Gastroesophageal sphincter (tissue), 4 donors: ENCODE results near the gene CHCHD10. TPM values are rescaled to one million over a fixed set of nuclear protein-coding genes. Genes with fewer than 3 reads are reported as not detected.
A peak's percentile ranks its signal among the peaks of the same experiment; 100 is the strongest.

ENCODE experiments used
- ATAC-seq: fragments of 150-250 bp; one replicate; pipeline ENCODE4 v1.9.1; 2016; ENCODE audit warnings: mild to moderate bottlenecking, moderate library complexity
- H3K27ac ChIP-seq, 4 donors: fragments of 200-600 bp; sonication (generic) in 3 of 4; 1 replicate in 3 of 4; 2 replicates in 1 of 4; pipeline ENCODE4 v1.5.1; 2016 to 2019
- H3K27me3 ChIP-seq: fragments of 200-600 bp; sonication (generic); one replicate; pipeline ENCODE4 v1.5.1; 2019
- H3K36me3 ChIP-seq, 2 donors: fragments of 200-600 bp; sonication (generic); one replicate each; pipeline ENCODE4 v1.5.1; 2019; ENCODE audit warnings: control low read depth in 1 of 2
- H3K4me1 ChIP-seq, 3 donors: fragments of 200-600 bp; sonication (generic); 1 replicate in 2 of 3; 2 replicates in 1 of 3; pipeline ENCODE4 v1.5.1; 2016 to 2019; ENCODE audit warnings: control low read depth in 2 of 3
- H3K4me3 ChIP-seq, 2 donors: fragments of 200-600 bp; sonication (generic); one replicate each; pipeline ENCODE4 v1.5.1; 2019; ENCODE audit warnings: mild to moderate bottlenecking in 1 of 2, moderate library complexity in 1 of 2
- H3K9me3 ChIP-seq, 3 donors: fragments of 200-600 bp; sonication (generic); one replicate each; pipeline ENCODE4 v1.5.1; 2017 to 2019; ENCODE audit warnings: control low read depth in 2 of 3
- CTCF ChIP-seq, 4 experiments: fragments of 200-600 bp in 2 of 4; fragments of 450-650 bp in 2 of 4; sonication (generic) in 1 of 4; IDR thresholded peaks; one replicate each; pipeline ENCODE4 v1.5.1; 2017 to 2019; ENCODE audit warnings: antibody characterized with exemption in 4 of 4, mild to moderate bottlenecking in 2 of 4, moderate library complexity in 2 of 4
- EP300 ChIP-seq: sonication (generic); formaldehyde crosslinking; IDR thresholded peaks from one replicate; pipeline ENCODE4 v1.6.1; 2017; ENCODE audit warnings: antibody characterized with exemption, mild to moderate bottlenecking
- POLR2A ChIP-seq, 2 donors: fragments of 450-650 bp; IDR thresholded peaks; one replicate each; pipeline ENCODE4 v1.6.1; 2017; ENCODE audit warnings: antibody characterized with exemption in 2 of 2, mild to moderate bottlenecking in 2 of 2, moderate library complexity in 1 of 2
- POLR2AphosphoS5 ChIP-seq: sonication (generic); formaldehyde crosslinking; IDR thresholded peaks from one replicate; pipeline ENCODE4 v1.6.1; 2017; ENCODE audit warnings: antibody characterized with exemption
- WGBS, 2 donors: methylation state at CpG; one replicate each; pipeline ENCODE4 v1.1.5; 2018; ENCODE audit warnings: low coverage in 1 of 2; 5-methylcytosine and 5-hydroxymethylcytosine counted together
- total RNA-seq, 4 donors: library from RNA; depleted of rRNA; stranded (reverse); fragments of >200 nt; gene quantifications; one replicate each; pipeline ENCODE4 v1.1.0, GENCODE V29; 2016

CHCHD10 gene
- total RNA-seq, 4 donors from 2014 or later = 2.0 to 40.6 (median 28.1) TPM

GRCh38 chr22:23781065-23781464 lies 13.3 kb upstream of the CHCHD10 start:
- Histone ChIP-seq H3K9me3 (no peaks in the 10 kb centered on the region), H3K36me3 (peaks cover 0 to 21% of the 10 kb centered on the region in 2 donors), H3K4me3 (no peak overlapping the region), H3K27me3 (no peaks in the 10 kb centered on the region), H3K4me1 (peaks cover 0 to 28% (median 1%) of the 10 kb centered on the region in 3 donors), H3K27ac (peak overlapping the region in 1 of 4 donors; percentile 5)
- no peak for ATAC-seq
- TF ChIP-seq EP300 = no peak
- TF ChIP-seq POLR2A (IDR thresholded peaks at IDR 0.05) = no peak
- no peak for TF ChIP-seq CTCF (IDR thresholded peaks at IDR 0.05)
- no peak for TF ChIP-seq POLR2AphosphoS5
- no CpG with 5 or more reads among the region's 15 CpGs for WGBS, 2 donors

GRCh38 chr22:23780146-23780748 lies 12.5 kb upstream of the CHCHD10 start:
- no peak for ATAC-seq
- H3K4me3 ChIP-seq = no peak overlapping the region
- peaks cover 0 to 21% (median 0%) of the 10 kb centered on the region in 3 donors for H3K4me1 ChIP-seq
- H3K27me3 ChIP-seq = no peaks in the 10 kb centered on the region
- peaks cover 0 to 21% of the 10 kb centered on the region in 2 donors for H3K36me3 ChIP-seq
- TF ChIP-seq POLR2AphosphoS5 = no peak
- TF ChIP-seq CTCF (IDR thresholded peaks at IDR 0.05) = no peak
- no peak overlapping the region for H3K27ac ChIP-seq
- no CpG with 5 or more reads among the region's 20 CpGs for WGBS, 2 donors
- H3K9me3 ChIP-seq = no peaks in the 10 kb centered on the region

DNA sequence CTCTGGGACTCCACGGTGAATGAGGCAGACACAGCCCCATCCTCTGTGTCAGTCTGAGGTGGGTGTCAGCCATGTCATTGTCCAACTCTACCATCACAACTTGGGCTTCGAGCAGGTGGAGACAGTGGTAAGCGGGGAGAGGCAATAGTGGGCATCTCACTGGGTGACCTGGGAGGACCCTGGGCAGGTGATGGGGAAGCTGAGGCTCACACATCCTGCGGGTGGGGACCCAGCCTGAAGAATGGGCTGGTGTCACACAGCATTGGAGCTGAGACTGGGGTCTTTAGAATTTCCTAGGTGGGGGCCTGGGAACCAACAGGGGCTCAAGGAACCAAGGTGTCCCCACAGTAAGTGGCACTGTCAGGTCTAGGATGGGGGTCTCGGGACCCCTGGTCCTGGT lies 12.0 kb upstream of the CHCHD10 start:
- H3K4me3 ChIP-seq = no peak overlapping the region
- TF ChIP-seq CTCF (IDR thresholded peaks at IDR 0.05) (no peak), POLR2A (IDR thresholded peaks at IDR 0.05) (no peak), POLR2AphosphoS5 (no peak), EP300 (no peak)
- peaks cover 0 to 26% (median 3%) of the 10 kb centered on the region in 3 donors for H3K4me1 ChIP-seq
- WGBS, 2 donors = 90% methylated on average over 2 of the region's 5 CpGs; no CpG with 5 or more reads in 1 of the 2 donors
- no peak for ATAC-seq
- H3K27ac ChIP-seq = no peak overlapping the region
- peaks cover 0 to 21% of the 10 kb centered on the region in 2 donors for H3K36me3 ChIP-seq
- H3K9me3 ChIP-seq = no peaks in the 10 kb centered on the region
- no peaks in the 10 kb centered on the region for H3K27me3 ChIP-seq

- H3K4me1 ChIP-seq = peaks cover 0 to 32% (median 9%) of the 10 kb centered on the region in 3 donors
- no peaks in the 10 kb centered on the region for H3K9me3 ChIP-seq
- H3K27ac ChIP-seq = peak overlapping the region in 1 of 4 donors; percentile 67
- peaks cover 0 to 21% of the 10 kb centered on the region in 2 donors for H3K36me3 ChIP-seq
- WGBS, 2 donors = no CpG with 5 or more reads among the region's 16 CpGs
- H3K27me3 ChIP-seq = no peaks in the 10 kb centered on the region
- TF ChIP-seq POLR2AphosphoS5 (no peak), EP300 (no peak), CTCF (IDR thresholded peaks at IDR 0.05) (no peak), POLR2A (IDR thresholded peaks at IDR 0.05) (no peak)
- no peak overlapping the region for H3K4me3 ChIP-seq
- ATAC-seq = no peak
Observed at GRCh38 chr22:23779083-23779482, 11.3 kb upstream of the CHCHD10 start.

DNA sequence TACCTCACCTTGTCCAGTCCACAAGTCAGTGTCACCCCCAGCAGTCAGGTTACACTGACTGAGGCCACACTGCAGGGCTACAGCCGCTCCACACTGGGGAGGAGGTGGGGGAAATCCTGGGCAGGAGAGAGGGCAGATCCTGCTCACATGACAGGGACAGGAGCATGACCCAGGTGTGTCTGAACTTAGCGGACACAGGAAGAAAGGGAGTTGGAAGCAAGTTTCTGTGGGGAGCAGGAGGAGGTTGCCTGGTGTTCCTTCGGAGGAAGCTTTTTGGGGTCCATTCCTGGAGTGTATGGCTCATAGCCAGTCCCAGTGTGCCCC lies 10.8 kb upstream of the CHCHD10 start:
- Histone ChIP-seq H3K4me3 (no peak overlapping the region), H3K4me1 (peaks cover 0 to 38% (median 14%) of the 10 kb centered on the region in 3 donors), H3K9me3 (no peaks in the 10 kb centered on the region), H3K36me3 (peaks cover 0 to 21% of the 10 kb centered on the region in 2 donors), H3K27me3 (no peaks in the 10 kb centered on the region), H3K27ac (peak overlapping the region in 1 of 4 donors; percentile 67)
- ATAC-seq = no peak
- no peak for TF ChIP-seq POLR2A (IDR thresholded peaks at IDR 0.05)
- no peak for TF ChIP-seq CTCF (IDR thresholded peaks at IDR 0.05)
- TF ChIP-seq EP300 = no peak
- TF ChIP-seq POLR2AphosphoS5 = no peak
- 40 to 60% methylated on average over 1 to 2 of the region's 3 CpGs for WGBS, 2 donors
